Transverse colon (tissue), 4 donors: Measurements from ENCODE around the gene MUC22. TPM values are rescaled to one million over a fixed set of nuclear protein-coding genes. Genes with fewer than 3 reads are reported as not detected.

Experiments
- DNase-seq: peaks from one replicate; pipeline ENCODE4 v3.0.0-alpha.2; 2019
- H3K27ac ChIP-seq, 4 donors: fragments of 200-600 bp; sonication (generic); 2 replicates each; pipeline ENCODE4 v1.5.1; 2016 to 2018; ENCODE audit warnings: inconsistent platforms in 4 of 4
- H3K27me3 ChIP-seq: fragments of 200-600 bp; sonication (generic); 2 replicates; pipeline ENCODE4 v1.5.1; 2017; ENCODE audit warnings: inconsistent platforms
- H3K36me3 ChIP-seq, 4 donors: fragments of 200-600 bp; sonication (generic); 2 replicates each; pipeline ENCODE4 v1.5.1; 2017 to 2019; ENCODE audit warnings: inconsistent platforms in 4 of 4
- H3K4me1 ChIP-seq, 4 donors: fragments of 200-600 bp; sonication (generic); 2 replicates each; pipeline ENCODE4 v1.5.1; 2017 to 2020; ENCODE audit warnings: inconsistent platforms in 4 of 4
- H3K4me3 ChIP-seq, 4 donors: fragments of 200-600 bp; sonication (generic); 1 replicate in 1 of 4; 2 replicates in 3 of 4; pipeline versions ENCODE4 v1.5.1 to v1.6.1; 2017 to 2019; ENCODE audit warnings: inconsistent platforms in 4 of 4
- H3K9me3 ChIP-seq, 2 donors: fragments of 200-600 bp; sonication (generic); 2 replicates each; pipeline ENCODE4 v1.5.1; 2017 to 2019; ENCODE audit warnings: inconsistent platforms in 2 of 2
- EP300 ChIP-seq: sonication (generic); formaldehyde crosslinking; IDR thresholded peaks from one replicate; pipeline ENCODE4 v1.6.1; 2017; ENCODE audit warnings: antibody characterized with exemption, low read depth
- POLR2A ChIP-seq: fragments of 450-650 bp; IDR thresholded peaks from one replicate; pipeline ENCODE4 v1.6.1; 2016; ENCODE audit warnings: antibody characterized with exemption, mild to moderate bottlenecking, moderate library complexity
- POLR2AphosphoS5 ChIP-seq, 3 donors: sonication (generic); formaldehyde crosslinking; IDR thresholded peaks; one replicate each; pipeline ENCODE4 v1.6.1; 2016; ENCODE audit warnings: antibody characterized with exemption in 3 of 3
- WGBS, 2 donors: methylation state at CpG; one replicate each; pipeline ENCODE4 v1.1.5; 2018; ENCODE audit warnings: low coverage in 1 of 2; 5-methylcytosine and 5-hydroxymethylcytosine counted together
- in situ Hi-C, 4 donors: fragments of 200-750 bp; cut with MboI; loops; one replicate each; pipeline versions ENCODE4 v1.15.0 to v1.15.1; 2017; ENCODE audit warnings: low sequenced_read_pairs in 3 of 4, low pct_ligation_motif_present in 1 of 4, low pct_unique_long_range_greater_than_20kb in 1 of 4
- intact Hi-C: fragments of 100-400 bp; cut with DNase I; formaldehyde crosslinking; loops from one replicate; pipeline ENCODE4 v1.15.1; 2023; ENCODE audit warnings: low total_unique reads
- total RNA-seq, 4 donors: library from RNA; depleted of rRNA; stranded (reverse); fragments of >200 nt; gene quantifications; one replicate each; pipeline ENCODE4 v1.1.0, GENCODE V29; 2016
- TF ChIP-seq, protein P1 (sequence below), 5 experiments: fragments of 200-600 bp in 3 of 5; fragments of 450-650 bp in 2 of 5; sonication (generic) in 3 of 5; IDR thresholded peaks; 1 replicate in 2 of 5; 2 replicates in 3 of 5; pipeline ENCODE4 v1.5.1; 2016 to 2017; ENCODE audit warnings: antibody characterized with exemption in 5 of 5, inconsistent platforms in 3 of 5, mild to moderate bottlenecking in 2 of 5, moderate library complexity in 1 of 5

The MUC22 gene
- total RNA-seq, 4 donors from 2014 or later: not detected

DNA sequence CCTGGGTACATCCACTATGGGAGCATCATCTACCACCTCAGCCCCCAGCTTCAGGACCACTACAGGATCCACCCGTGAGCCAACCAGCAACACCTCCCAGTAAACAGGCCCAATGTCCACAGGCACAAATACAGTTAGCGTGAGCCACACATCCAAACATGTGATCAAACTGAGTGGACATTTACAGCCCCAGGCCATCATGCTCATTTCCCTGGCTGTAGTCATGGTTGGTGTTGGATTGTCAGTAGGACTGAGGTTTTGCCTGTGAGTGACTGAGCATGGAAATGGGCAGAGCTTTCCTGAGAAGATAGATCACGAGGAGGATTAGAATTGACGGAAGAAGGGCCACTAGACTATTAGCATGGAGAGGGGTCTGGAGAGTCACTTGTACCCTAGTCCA is 37.5 kb upstream of the MUC22 start:
- Histone ChIP-seq H3K4me3 (no peak overlapping the region), H3K36me3 (no peaks in the 10 kb centered on the region), H3K27me3 (no peaks in the 10 kb centered on the region), H3K4me1 (no peaks in the 10 kb centered on the region), H3K9me3 (no peaks in the 10 kb centered on the region), H3K27ac (no peak overlapping the region)
- in situ Hi-C loops (no loop called here), intact Hi-C loops (no loop called here)
- DNase-seq: no peak
- no peak for TF ChIP-seq POLR2AphosphoS5 (IDR thresholded peaks at IDR 0.05)
- TF ChIP-seq POLR2A: no peak
- no peak for TF ChIP-seq EP300
- TF ChIP-seq, protein P1, sequence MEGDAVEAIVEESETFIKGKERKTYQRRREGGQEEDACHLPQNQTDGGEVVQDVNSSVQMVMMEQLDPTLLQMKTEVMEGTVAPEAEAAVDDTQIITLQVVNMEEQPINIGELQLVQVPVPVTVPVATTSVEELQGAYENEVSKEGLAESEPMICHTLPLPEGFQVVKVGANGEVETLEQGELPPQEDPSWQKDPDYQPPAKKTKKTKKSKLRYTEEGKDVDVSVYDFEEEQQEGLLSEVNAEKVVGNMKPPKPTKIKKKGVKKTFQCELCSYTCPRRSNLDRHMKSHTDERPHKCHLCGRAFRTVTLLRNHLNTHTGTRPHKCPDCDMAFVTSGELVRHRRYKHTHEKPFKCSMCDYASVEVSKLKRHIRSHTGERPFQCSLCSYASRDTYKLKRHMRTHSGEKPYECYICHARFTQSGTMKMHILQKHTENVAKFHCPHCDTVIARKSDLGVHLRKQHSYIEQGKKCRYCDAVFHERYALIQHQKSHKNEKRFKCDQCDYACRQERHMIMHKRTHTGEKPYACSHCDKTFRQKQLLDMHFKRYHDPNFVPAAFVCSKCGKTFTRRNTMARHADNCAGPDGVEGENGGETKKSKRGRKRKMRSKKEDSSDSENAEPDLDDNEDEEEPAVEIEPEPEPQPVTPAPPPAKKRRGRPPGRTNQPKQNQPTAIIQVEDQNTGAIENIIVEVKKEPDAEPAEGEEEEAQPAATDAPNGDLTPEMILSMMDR (IDR thresholded peaks at IDR 0.05): no peak
- 89 to 100% methylated on average over 2 to 4 of the region's 4 CpGs for WGBS, 2 donors

DNA sequence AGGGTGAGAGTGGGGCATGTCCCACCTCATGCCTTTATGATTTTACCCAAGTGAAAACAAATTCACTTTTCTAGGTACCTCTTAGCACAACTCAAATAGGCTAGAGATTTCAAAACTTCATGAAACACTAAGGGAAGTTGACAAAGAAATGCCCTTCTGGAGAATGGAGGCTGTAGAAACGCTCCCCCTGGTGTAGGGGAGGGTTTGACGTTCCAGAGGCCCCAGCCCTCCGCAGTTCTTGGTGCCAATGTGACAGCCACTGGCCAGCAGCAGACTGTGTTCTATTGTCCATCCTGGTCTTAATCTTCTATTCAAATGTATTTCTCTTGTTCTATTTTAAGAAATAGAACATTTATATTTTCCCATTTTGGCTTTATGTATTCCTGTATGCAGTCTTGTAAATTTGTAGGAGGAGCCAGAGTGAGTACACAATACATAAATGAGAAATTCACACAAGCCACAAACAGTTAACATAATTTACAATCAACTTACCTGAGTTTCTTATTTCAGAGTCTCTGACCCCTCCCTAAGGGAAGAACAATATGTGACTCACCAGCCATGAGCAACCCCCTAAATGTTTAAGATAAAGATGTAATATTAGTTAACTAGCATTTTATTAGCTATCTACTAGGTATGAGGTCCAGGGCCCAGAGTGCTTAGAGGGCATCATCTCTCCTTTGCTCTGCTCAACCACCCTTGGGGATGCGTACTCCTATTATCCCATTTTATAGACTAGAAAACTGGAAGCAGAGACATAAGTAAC is 35.6 kb upstream of the MUC22 start:
- no peaks in the 10 kb centered on the region for H3K4me1 ChIP-seq
- no peak overlapping the region for H3K27ac ChIP-seq
- TF ChIP-seq POLR2A (no peak), EP300 (no peak), POLR2AphosphoS5 (IDR thresholded peaks at IDR 0.05) (no peak)
- TF ChIP-seq, protein P1 (IDR thresholded peaks at IDR 0.05): no peak
- no peaks in the 10 kb centered on the region for H3K9me3 ChIP-seq
- no peaks in the 10 kb centered on the region for H3K27me3 ChIP-seq
- DNase-seq: no peak
- H3K4me3 ChIP-seq: no peak overlapping the region
- in situ Hi-C loops (no loop called here), intact Hi-C loops (no loop called here)
- 68 to 73% methylated on average over 4 of the region's 4 CpGs for WGBS, 2 donors
- no peaks in the 10 kb centered on the region for H3K36me3 ChIP-seq

DNA sequence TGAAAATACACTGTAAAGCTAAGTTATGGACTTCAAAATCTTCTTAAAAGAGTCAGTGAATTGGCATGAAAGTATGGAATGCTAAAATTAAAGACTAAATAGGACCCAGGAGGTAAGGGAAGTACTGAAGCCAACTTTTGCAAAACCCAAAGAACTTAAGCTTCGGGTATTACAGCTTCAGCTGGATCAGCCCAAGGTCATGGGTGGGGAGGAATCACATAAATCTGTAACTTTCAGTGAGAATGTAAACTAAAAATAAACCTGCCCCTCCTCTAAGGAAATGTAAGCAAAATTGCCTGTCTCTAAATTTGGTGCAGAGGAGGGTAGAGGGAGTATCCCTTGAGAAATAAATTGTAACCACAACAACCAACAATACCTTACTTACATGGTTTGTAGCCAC is 31.1 kb upstream of the MUC22 start:
- intact Hi-C loops: no loop called here
- in situ Hi-C loops: no loop called here

DNA sequence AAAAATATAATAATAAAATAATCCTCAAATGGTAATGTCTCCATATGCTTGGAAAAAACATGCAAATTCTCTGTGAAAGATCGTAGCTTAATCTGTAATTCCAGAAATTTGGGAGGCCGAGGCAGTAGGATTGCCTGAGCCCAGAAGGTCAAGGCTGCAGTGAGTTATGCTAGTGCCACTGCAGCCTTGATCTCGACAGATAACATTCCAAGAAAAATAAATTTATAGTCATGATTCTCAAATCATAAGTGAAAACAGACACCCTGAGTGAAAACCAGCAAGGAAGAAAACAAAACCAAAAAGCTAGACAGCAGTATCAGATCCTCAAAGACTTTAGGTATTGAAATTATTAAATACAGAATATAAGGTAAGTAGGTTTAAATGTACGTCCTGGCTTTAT is 30.6 kb upstream of the MUC22 start:
- Histone ChIP-seq H3K36me3 (no peaks in the 10 kb centered on the region), H3K9me3 (no peaks in the 10 kb centered on the region), H3K4me1 (peaks cover 0 to 5% (median 0%) of the 10 kb centered on the region in 4 donors), H3K4me3 (no peak overlapping the region), H3K27me3 (peaks cover 21% of the 10 kb centered on the region), H3K27ac (no peak overlapping the region)
- intact Hi-C loops: no loop called here
- TF ChIP-seq POLR2AphosphoS5 (IDR thresholded peaks at IDR 0.05) (no peak), POLR2A (no peak), EP300 (no peak)
- TF ChIP-seq, protein P1 (IDR thresholded peaks at IDR 0.05): no peak
- in situ Hi-C loops: no loop called here
- WGBS, 2 donors: 59 to 67% methylated on average over 4 of the region's 4 CpGs
- no peak for DNase-seq

More for the DNA sequence above, 31.1 kb upstream of the MUC22 start:
- Histone ChIP-seq H3K27ac (no peak overlapping the region), H3K4me3 (no peak overlapping the region), H3K27me3 (peaks cover 18% of the 10 kb centered on the region), H3K36me3 (no peaks in the 10 kb centered on the region), H3K4me1 (peaks cover 0 to 5% (median 0%) of the 10 kb centered on the region in 4 donors), H3K9me3 (no peaks in the 10 kb centered on the region)
- no peak for TF ChIP-seq POLR2AphosphoS5 (IDR thresholded peaks at IDR 0.05)
- TF ChIP-seq POLR2A: no peak
- TF ChIP-seq, protein P1 (IDR thresholded peaks at IDR 0.05): no peak
- no peak for TF ChIP-seq EP300
- WGBS, 2 donors: 29 to 43% methylated on average over 1 of the region's 1 CpG
- DNase-seq: no peak
